Erythroblast (primary cell): ENCODE measurements around the gene TRANK1.

ENCODE experiments used
- GATA1 ChIP-seq: IDR thresholded peaks from 2 replicates; pipeline ENCODE4 v1.6.1; 2011; ENCODE audit warnings: low read depth, mild to moderate bottlenecking, control low read depth, low read length, moderate library complexity
- POLR2A ChIP-seq: IDR thresholded peaks from 2 replicates; pipeline ENCODE4 v1.6.1; 2011; ENCODE audit warnings: mild to moderate bottlenecking, low read length

GRCh38 chr3:36920884-36921567, 23.8 kb downstream of the TRANK1 start:
- TF ChIP-seq POLR2A (no peak), GATA1 (no peak)
